H1 (cell line): ENCODE results near the gene WLS. TPM values are rescaled to one million over a fixed set of nuclear protein-coding genes. Genes with fewer than 3 reads are reported as not detected.

Experiments
- CTCF ChIA-PET: fragments of 300-600 bp; sonication (Branson Sonifier 250); formaldehyde crosslinking; loops from one replicate; lab custom pipeline; 2021; ENCODE audit not compliant: partially characterized antibody; lab: Charles Lee
- POLR2A ChIA-PET: fragments of 300-600 bp; sonication (Branson Sonifier 250); formaldehyde crosslinking; loops from one replicate; lab custom pipeline; 2021; ENCODE audit warnings: inconsistent platforms; ENCODE audit not compliant: partially characterized antibody; lab: Charles Lee
- DNase-seq, 2 experiments: peaks; one replicate each; pipeline versions ENCODE4 v3.0.0 to v3.0.0-alpha.2; 2010 to 2022; ENCODE audit warnings: low spot score in 2 of 2, low read depth in 1 of 2, mixed read lengths in 1 of 2
- FAIRE-seq: peaks from 2 replicates; lab custom pipeline; 2011; peaks lifted over from hg19 to GRCh38; lab: Jason Lieb, UNC
- H2AFZ ChIP-seq: 2 replicates; pipeline ENCODE4 v1.8.1; 2012; ENCODE audit warnings: low read length, inconsistent platforms
- H2AK5ac ChIP-seq: 2 replicates; pipeline ENCODE4 v1.6.1; 2013; ENCODE audit warnings: low read depth, low read length
- H2BK120ac ChIP-seq: replicated peaks from 2 replicates; pipeline ENCODE3; 2013; ENCODE audit warnings: low read depth, low read length, inconsistent platforms
- H2BK12ac ChIP-seq: 2 replicates; pipeline ENCODE4 v1.6.1; 2013; ENCODE audit warnings: low read depth, low read length
- H2BK15ac ChIP-seq: 2 replicates; pipeline ENCODE4 v1.6.1; 2013; ENCODE audit warnings: low read length
- H2BK20ac ChIP-seq: 2 replicates; pipeline ENCODE4 v1.6.1; 2013; ENCODE audit warnings: low read length
- H2BK5ac ChIP-seq: 2 replicates; pipeline ENCODE4 v1.6.1; 2013; ENCODE audit warnings: low read depth, low read length
- H3K14ac ChIP-seq: 2 replicates; pipeline ENCODE4 v1.6.1; 2013; ENCODE audit warnings: inconsistent platforms; ENCODE audit not compliant: insufficient read length
- H3K18ac ChIP-seq: 2 replicates; pipeline ENCODE4 v1.6.1; 2013; ENCODE audit warnings: low read length; ENCODE audit errors: extremely low read depth
- H3K23ac ChIP-seq: 2 replicates; pipeline ENCODE4 v1.6.1; 2013; ENCODE audit warnings: inconsistent platforms; ENCODE audit not compliant: insufficient read length
- H3K23me2 ChIP-seq: 2 replicates; pipeline ENCODE4 v1.6.1; 2013; ENCODE audit warnings: low read depth, low read length
- H3K27ac ChIP-seq: 2 replicates; pipeline ENCODE4 v1.6.1; 2011; ENCODE audit warnings: low read depth, low read length, inconsistent platforms
- H3K27me3 ChIP-seq, 4 experiments: replicated peaks in 1 of 4; 1 replicate in 1 of 4; 2 replicates in 3 of 4; pipeline versions ENCODE4 v1.6.1 to v1.8.1; 2011 to 2013; ENCODE audit warnings: low read length in 3 of 4, mild to moderate bottlenecking in 3 of 4, inconsistent platforms in 2 of 4, mixed read lengths in 2 of 4, moderate library complexity in 1 of 4; ENCODE audit not compliant: control insufficient read depth in 3 of 4, insufficient read depth in 3 of 4; ENCODE audit errors: extremely low read depth in 1 of 4
- H3K36me3 ChIP-seq, 4 experiments: 2 replicates each; pipeline versions ENCODE4 v1.6.1 to v1.8.1; 2011 to 2013; ENCODE audit warnings: mild to moderate bottlenecking in 4 of 4, low read length in 3 of 4, moderate library complexity in 2 of 4, control low read depth in 1 of 4, inconsistent platforms in 1 of 4; ENCODE audit not compliant: insufficient read depth in 4 of 4, control insufficient read depth in 2 of 4
- H3K4ac ChIP-seq: replicated peaks from 2 replicates; pipeline ENCODE3; 2013; ENCODE audit warnings: low read length, low read depth, mixed read lengths, inconsistent platforms; ENCODE audit not compliant: insufficient read length
- H3K4me1 ChIP-seq, 4 experiments: replicated peaks in 1 of 4; 1 replicate in 1 of 4; 2 replicates in 3 of 4; pipeline versions ENCODE4 v1.6.1 to v1.8.1; 2011 to 2013; ENCODE audit warnings: low read length in 3 of 4, inconsistent platforms in 2 of 4, mixed read lengths in 1 of 4; ENCODE audit not compliant: insufficient read depth in 4 of 4, control insufficient read depth in 3 of 4
- H3K4me2 ChIP-seq, 2 experiments: 2 replicates each; pipeline versions ENCODE4 v1.6.1 to v1.8.1; 2011 to 2013; ENCODE audit warnings: low read depth in 2 of 2, low read length in 2 of 2, control low read depth in 1 of 2, inconsistent platforms in 1 of 2, mild to moderate bottlenecking in 1 of 2; ENCODE audit not compliant: insufficient read depth in 1 of 2
- H3K4me3 ChIP-seq, 4 experiments: fragments of 200-600, 300-600 bp in 1 of 4; sonication (generic), shearing (Covaris generic), sonication (Bioruptor Twin) in 1 of 4; 2 replicates each; pipeline versions ENCODE4 v1.5.1 to v1.8.1; 2011 to 2016; ENCODE audit warnings: low read length in 4 of 4, low read depth in 3 of 4, control low read depth in 2 of 4, inconsistent platforms in 2 of 4, mild to moderate bottlenecking in 2 of 4, mixed read lengths in 1 of 4, moderate library complexity in 1 of 4; ENCODE audit not compliant: insufficient read depth in 2 of 4; ENCODE audit errors: extremely low read depth in 1 of 4
- H3K56ac ChIP-seq: replicated peaks from 2 replicates; pipeline ENCODE3; 2013; ENCODE audit warnings: low read depth, mild to moderate bottlenecking, mixed read lengths, low read length, inconsistent platforms; ENCODE audit not compliant: insufficient read length
- H3K79me1 ChIP-seq: 2 replicates; pipeline ENCODE4 v1.6.1; 2013; ENCODE audit warnings: low read depth, low read length, control low read depth
- H3K79me2 ChIP-seq, 2 experiments: 2 replicates each; pipeline versions ENCODE4 v1.6.1 to v1.8.1; 2012 to 2013; ENCODE audit warnings: low read length in 2 of 2, mild to moderate bottlenecking in 2 of 2, inconsistent platforms in 1 of 2; ENCODE audit not compliant: insufficient read depth in 2 of 2, control insufficient read depth in 1 of 2
- H3K9ac ChIP-seq, 4 experiments: replicated peaks in 1 of 4; 1 replicate in 1 of 4; 2 replicates in 3 of 4; pipeline versions ENCODE4 v1.6.1 to v1.8.1; 2011 to 2013; ENCODE audit warnings: low read depth in 3 of 4, low read length in 3 of 4, control low read depth in 2 of 4, mild to moderate bottlenecking in 2 of 4, moderate library complexity in 2 of 4, inconsistent platforms in 1 of 4; ENCODE audit errors: extremely low read depth in 1 of 4
- H3K9me3 ChIP-seq, 2 experiments: 2 replicates each; pipeline versions ENCODE4 v1.6.1 to v1.8.1; 2012 to 2013; ENCODE audit warnings: mild to moderate bottlenecking in 2 of 2, moderate library complexity in 2 of 2, control low read depth in 1 of 2, inconsistent platforms in 1 of 2, low read depth in 1 of 2, low read length in 1 of 2, mixed read lengths in 1 of 2; ENCODE audit not compliant: insufficient read depth in 2 of 2
- H4K20me1 ChIP-seq, 2 experiments: replicated peaks in 1 of 2; 2 replicates each; pipeline versions ENCODE3 to v1.8.1; 2011 to 2013; ENCODE audit warnings: inconsistent platforms in 2 of 2, low read length in 2 of 2, mild to moderate bottlenecking in 1 of 2; ENCODE audit not compliant: insufficient read depth in 2 of 2, control insufficient read depth in 1 of 2
- H4K5ac ChIP-seq: 2 replicates; pipeline ENCODE4 v1.6.1; 2013; ENCODE audit warnings: low read length, low read depth, mixed read lengths, inconsistent platforms; ENCODE audit not compliant: insufficient read length
- H4K8ac ChIP-seq: 2 replicates; pipeline ENCODE4 v1.8.0; 2013; ENCODE audit warnings: mild to moderate bottlenecking, moderate library complexity, low read length, inconsistent platforms; ENCODE audit not compliant: insufficient read depth; ENCODE audit errors: extremely low read depth
- H4K91ac ChIP-seq: replicated peaks from 2 replicates; pipeline ENCODE3; 2013; ENCODE audit warnings: low read length, mixed read lengths, inconsistent platforms; ENCODE audit not compliant: insufficient read length
- ATF3 ChIP-seq: IDR thresholded peaks from 2 replicates; pipeline ENCODE4 v1.6.1; 2011; ENCODE audit warnings: low read depth, mild to moderate bottlenecking, low read length; ENCODE audit not compliant: insufficient read depth
- BCL11A ChIP-seq, 2 experiments: IDR thresholded peaks; one replicate each; pipeline ENCODE4 v1.6.1; 2011; ENCODE audit warnings: low read depth in 2 of 2, low read length in 2 of 2, mild to moderate bottlenecking in 2 of 2
- KDM1A ChIP-seq: fragments of 200-600, 300-600 bp; sonication (generic); IDR thresholded peaks from 2 replicates; pipeline ENCODE4 v1.7.1; 2016; ENCODE audit warnings: mild to moderate bottlenecking, low read length, borderline replicate concordance
- SUZ12 ChIP-seq: fragments of 200-600 bp; sonication (generic); IDR thresholded peaks from 2 replicates; pipeline ENCODE4 v1.6.1; 2012; ENCODE audit warnings: mild to moderate bottlenecking, inconsistent platforms, low read length, moderate library complexity, mixed read lengths
- USF2 ChIP-seq: IDR thresholded peaks from 2 replicates; pipeline ENCODE4 v1.6.1; 2011; ENCODE audit warnings: low read length, improper control_type of control experiment
- WGBS, 2 experiments: shearing (Covaris generic) in 1 of 2; methylation state at CpG; one replicate each; pipeline versions ENCODE4 v1.1.6 to v1.1.7; 2013 to 2015; ENCODE audit warnings: low lambda C conversion rate in 2 of 2, mixed read lengths in 2 of 2, inconsistent platforms in 1 of 2, low coverage in 1 of 2, missing lambda C conversion rate in 1 of 2; ENCODE audit not compliant: insufficient replicate concordance in 2 of 2, insufficient coverage in 1 of 2, insufficient read length in 1 of 2; ENCODE audit errors: extremely low coverage in 1 of 2, missing lambda C conversion rate in 1 of 2; 5-methylcytosine and 5-hydroxymethylcytosine counted together
- polyA plus RNA-seq, 7 experiments: library from polyadenylated mRNA; depleted of rRNA in 3 of 7; stranded (reverse) in 5 of 7; unstranded in 2 of 7; fragments of >200 nt in 5 of 7; fragments of 200-250 nt in 2 of 7; gene quantifications; 1 replicate in 5 of 7; 2 replicates in 1 of 7; 4 replicates in 1 of 7; pipeline versions ENCODE4 v1.2.1 to v1.2.3, GENCODE V29; 2011 to 2013; ENCODE audit warnings: missing spikeins in 2 of 7, mixed read lengths in 2 of 7
- total RNA-seq: library from RNA; stranded (reverse); fragmentation: NEBNext Ultra II Directional; extraction: Animal tissue kit (Norgen Biotek cat#: 25700); gene quantifications from 2 replicates; pipeline ENCODE4 v1.2.1, GENCODE V29; 2021

WLS gene
- total and polyA plus RNA-seq, 2 of the 8 experiments (the other 6 are each of a cell fraction or from before 2014, with no cell fraction given), result 1.2 to 2.7 TPM

- Histone ChIP-seq H3K27ac (no peak overlapping the region), H2BK15ac (no peak overlapping the region), H3K4me3 (no peak overlapping the region), H2AK5ac (no peak overlapping the region), H3K9me3 (no peaks in the 10 kb centered on the region), H3K23me2 (no peaks in the 10 kb centered on the region), H3K79me2 (no peaks in the 10 kb centered on the region), H3K4me2 (no peak overlapping the region), H3K27me3 (no peaks in the 10 kb centered on the region), H3K18ac (no peak overlapping the region), H3K9ac (no peak overlapping the region), H3K36me3 (no peaks in the 10 kb centered on the region), H4K8ac (no peak overlapping the region), H2BK5ac (no peak overlapping the region), H4K91ac (no peak overlapping the region), H3K4ac (no peak overlapping the region), H3K23ac (no peak overlapping the region), H3K14ac (no peak overlapping the region), H3K79me1 (no peaks in the 10 kb centered on the region), H2AFZ (no peak overlapping the region), H4K5ac (no peak overlapping the region), H2BK120ac (no peak overlapping the region), H3K56ac (no peak overlapping the region), H3K4me1 (peaks cover 0 to 3% (median 0%) of the 10 kb centered on the region in 4 experiments; a peak in 1 of 7 replicates), H4K20me1 (no peaks in the 10 kb centered on the region), H2BK20ac (no peak overlapping the region), H2BK12ac (no peak overlapping the region)
- POLR2A ChIA-PET, result no interaction called here
- CTCF ChIA-PET, result interaction anchor here (0.9 to 1.9 kb wide), 2 partner anchors 35 to 80 kb away, joined by 3 to 6 read pairs; no protein-coding TSS in a partner anchor
- FAIRE-seq, result no peak
- no peak for DNase-seq
- TF ChIP-seq BCL11A (IDR thresholded peaks at IDR 0.05; ENCODE audit: low read depth in 2 of 2, low read length in 2 of 2) (no peak), SUZ12 (no peak), USF2 (no peak), ATF3 (no peak), KDM1A (no peak)
- 91% methylated on average over 1 of the region's 1 CpG; no CpG with 5 or more reads in 1 of the 2 experiments for WGBS, 2 experiments
Measured at GRCh38 chr1:68197891-68198290, 34.4 kb downstream of the WLS start.
